Smooth muscle cell (in vitro differentiated cells): ENCODE data around the gene FAM3C. TPM values are rescaled to one million over a fixed set of nuclear protein-coding genes. Genes with fewer than 3 reads are reported as not detected.

Source experiments
- DNase-seq: peaks from one replicate; lab custom pipeline; 2025; ENCODE audit not compliant: unreplicated experiment; lab: John Stamatoyannopoulos, UW
- H2AFZ ChIP-seq: fragments of 200-600 bp; sonication (generic); 2 replicates; pipeline ENCODE4 v1.6.0; 2016; ENCODE audit warnings: antibody characterized with exemption, low read depth, mild to moderate bottlenecking
- H3F3A ChIP-seq: fragments of 200-600 bp; sonication (generic); 2 replicates; pipeline ENCODE4 v1.6.0; 2017; ENCODE audit warnings: antibody characterized with exemption, low read depth
- H3K27ac ChIP-seq: fragments of 200-600 bp; sonication (generic); 2 replicates; pipeline ENCODE4 v1.5.1; 2016; ENCODE audit warnings: low read depth, mild to moderate bottlenecking
- H3K27me3 ChIP-seq: fragments of 200-600 bp; sonication (generic); 2 replicates; pipeline ENCODE4 v1.6.1; 2016; ENCODE audit warnings: low read depth, mild to moderate bottlenecking
- H3K36me3 ChIP-seq: fragments of 200-600 bp; sonication (generic); 2 replicates; pipeline ENCODE4 v1.5.1; 2016; ENCODE audit warnings: low read depth
- H3K4me1 ChIP-seq: fragments of 200-600 bp; sonication (generic); 2 replicates; pipeline ENCODE4 v1.5.1; 2016; ENCODE audit warnings: low read depth
- H3K4me2 ChIP-seq: fragments of 200-600 bp; sonication (generic); 2 replicates; pipeline ENCODE4 v1.6.0; 2016; ENCODE audit warnings: mild to moderate bottlenecking
- H3K4me3 ChIP-seq: fragments of 200-600 bp; sonication (generic); 2 replicates; pipeline ENCODE4 v1.5.1; 2016; ENCODE audit warnings: mild to moderate bottlenecking
- H3K79me2 ChIP-seq: fragments of 200-600 bp; sonication (generic); 2 replicates; pipeline ENCODE4 v1.6.0; 2016; ENCODE audit warnings: low read depth, mild to moderate bottlenecking
- H3K9ac ChIP-seq: fragments of 200-600 bp; sonication (generic); 2 replicates; pipeline ENCODE4 v1.6.0; 2016; ENCODE audit warnings: low read depth
- H3K9me3 ChIP-seq: fragments of 200-600 bp; sonication (generic); replicated peaks from 2 replicates; pipeline ENCODE4 v1.5.1; 2016; ENCODE audit warnings: low read depth
- H4K20me1 ChIP-seq: fragments of 200-600 bp; sonication (generic); 2 replicates; pipeline ENCODE4 v1.6.0; 2016; ENCODE audit warnings: low read depth
- WGBS: methylation state at CpG from one replicate; pipeline ENCODE4 v1.1.7; 2016; ENCODE audit warnings: low lambda C conversion rate; 5-methylcytosine and 5-hydroxymethylcytosine counted together
- polyA plus RNA-seq: library from polyadenylated mRNA; unstranded; fragments of >200 nt; fragmentation: Nextera tagmentation; extraction: Ambion mirVana; gene quantifications from 2 replicates; pipeline ENCODE4 v1.2.1, GENCODE V29; 2016
- total RNA-seq: library from RNA; depleted of rRNA; stranded (reverse); fragments of >200 nt; gene quantifications from 2 replicates; pipeline ENCODE4 v1.2.3, GENCODE V29; 2014
- TF ChIP-seq, protein P1 (sequence below): fragments of 200-600 bp; sonication (generic); IDR thresholded peaks from 2 replicates; pipeline ENCODE4 v1.5.1; 2017; ENCODE audit warnings: borderline replicate concordance, mild to moderate bottlenecking, antibody characterized with exemption; ENCODE audit not compliant: insufficient read depth, poor library complexity, severe bottlenecking

Gene FAM3C
- total and polyA plus RNA-seq, 2 experiments from 2014 or later: 83.9 to 101 TPM

DNA sequence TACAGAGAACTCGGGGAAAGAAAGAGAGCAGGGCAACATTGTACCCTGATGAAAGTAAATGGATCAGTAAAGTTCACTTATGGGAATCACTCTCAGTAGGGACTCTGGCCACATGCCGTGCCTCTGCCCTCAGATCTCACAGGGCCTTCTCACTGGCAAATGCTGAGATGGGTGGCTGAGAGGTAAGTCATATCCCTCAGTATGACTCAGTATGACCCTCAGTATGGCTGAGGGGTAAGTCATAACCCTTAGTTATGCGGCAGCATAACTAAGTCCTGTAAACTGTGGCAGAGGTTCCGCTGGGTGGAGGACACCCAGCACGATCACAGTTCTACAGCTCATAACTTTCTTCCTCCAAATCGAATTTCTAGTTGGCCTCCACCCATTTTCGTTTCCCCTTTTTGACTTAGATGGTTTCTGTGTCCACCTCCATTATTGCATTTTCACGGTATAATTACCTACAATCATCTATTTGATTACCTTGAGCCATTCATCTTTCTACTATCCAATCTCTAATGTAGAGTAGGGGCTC, 93.8 kb downstream of the FAM3C start:
- Histone ChIP-seq H3F3A (no peaks in the 10 kb centered on the region), H3K4me2 (no peak overlapping the region), H2AFZ (no peak overlapping the region)

DNA sequence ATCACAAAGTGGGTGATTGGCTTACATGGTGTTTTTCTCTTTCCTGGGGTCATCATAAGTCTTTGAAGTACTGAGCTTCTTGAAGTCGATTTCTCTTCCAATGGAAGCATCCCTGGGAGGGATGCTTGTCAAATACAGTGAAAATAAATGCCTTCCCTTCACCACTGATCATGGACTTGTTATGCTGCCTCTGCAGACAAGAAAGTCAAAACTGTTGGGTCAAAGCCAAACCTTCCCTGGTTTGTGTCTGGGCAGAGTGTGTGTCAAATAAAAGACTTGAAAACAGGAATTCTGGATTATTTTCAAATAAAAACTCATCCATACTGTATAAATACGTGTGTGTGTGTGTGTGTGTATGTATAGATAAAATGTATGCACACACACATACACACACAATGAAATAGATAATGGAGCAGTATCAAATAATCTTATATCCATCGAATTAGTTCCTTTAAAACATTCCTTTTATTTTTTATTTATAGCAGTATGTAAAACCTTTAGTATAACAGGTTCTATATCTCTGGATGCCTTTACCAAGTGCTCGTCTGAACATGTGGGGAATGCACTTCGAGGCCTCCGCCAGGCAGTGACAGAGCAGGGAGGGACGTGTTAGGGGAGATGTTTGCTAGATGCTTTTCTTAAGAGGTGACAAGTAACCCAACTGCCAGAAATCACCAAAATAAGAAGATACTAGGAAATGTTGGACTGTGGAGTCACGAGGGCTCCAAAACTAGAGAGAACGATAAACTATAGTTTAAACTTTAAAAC, 94.5 kb downstream of the FAM3C start:
- Histone ChIP-seq H3K4me3 (no peak overlapping the region), H3K9ac (no peak overlapping the region), H3K4me2 (no peak overlapping the region), H4K20me1 (no peaks in the 10 kb centered on the region), H2AFZ (no peak overlapping the region), H3K4me1 (no peaks in the 10 kb centered on the region), H3K27ac (no peak overlapping the region), H3K79me2 (no peaks in the 10 kb centered on the region), H3K27me3 (no peaks in the 10 kb centered on the region), H3F3A (no peaks in the 10 kb centered on the region), H3K36me3 (no peaks in the 10 kb centered on the region), H3K9me3 (no peaks in the 10 kb centered on the region)
- TF ChIP-seq, protein P1, sequence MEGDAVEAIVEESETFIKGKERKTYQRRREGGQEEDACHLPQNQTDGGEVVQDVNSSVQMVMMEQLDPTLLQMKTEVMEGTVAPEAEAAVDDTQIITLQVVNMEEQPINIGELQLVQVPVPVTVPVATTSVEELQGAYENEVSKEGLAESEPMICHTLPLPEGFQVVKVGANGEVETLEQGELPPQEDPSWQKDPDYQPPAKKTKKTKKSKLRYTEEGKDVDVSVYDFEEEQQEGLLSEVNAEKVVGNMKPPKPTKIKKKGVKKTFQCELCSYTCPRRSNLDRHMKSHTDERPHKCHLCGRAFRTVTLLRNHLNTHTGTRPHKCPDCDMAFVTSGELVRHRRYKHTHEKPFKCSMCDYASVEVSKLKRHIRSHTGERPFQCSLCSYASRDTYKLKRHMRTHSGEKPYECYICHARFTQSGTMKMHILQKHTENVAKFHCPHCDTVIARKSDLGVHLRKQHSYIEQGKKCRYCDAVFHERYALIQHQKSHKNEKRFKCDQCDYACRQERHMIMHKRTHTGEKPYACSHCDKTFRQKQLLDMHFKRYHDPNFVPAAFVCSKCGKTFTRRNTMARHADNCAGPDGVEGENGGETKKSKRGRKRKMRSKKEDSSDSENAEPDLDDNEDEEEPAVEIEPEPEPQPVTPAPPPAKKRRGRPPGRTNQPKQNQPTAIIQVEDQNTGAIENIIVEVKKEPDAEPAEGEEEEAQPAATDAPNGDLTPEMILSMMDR: no peak
- WGBS: 80% methylated on average over 9 of the region's 9 CpGs
- DNase-seq: no peak

More for the DNA sequence above, 93.8 kb downstream of the FAM3C start:
- Histone ChIP-seq H3K9me3 (no peaks in the 10 kb centered on the region), H3K79me2 (no peaks in the 10 kb centered on the region), H3K27ac (no peak overlapping the region), H3K4me1 (no peaks in the 10 kb centered on the region), H3K4me3 (no peak overlapping the region), H3K9ac (no peak overlapping the region), H3K27me3 (no peaks in the 10 kb centered on the region), H4K20me1 (no peaks in the 10 kb centered on the region), H3K36me3 (no peaks in the 10 kb centered on the region)
- no peak for DNase-seq
- WGBS: 95% methylated on average over 8 of the region's 8 CpGs
- TF ChIP-seq, protein P1: no peak

DNA sequence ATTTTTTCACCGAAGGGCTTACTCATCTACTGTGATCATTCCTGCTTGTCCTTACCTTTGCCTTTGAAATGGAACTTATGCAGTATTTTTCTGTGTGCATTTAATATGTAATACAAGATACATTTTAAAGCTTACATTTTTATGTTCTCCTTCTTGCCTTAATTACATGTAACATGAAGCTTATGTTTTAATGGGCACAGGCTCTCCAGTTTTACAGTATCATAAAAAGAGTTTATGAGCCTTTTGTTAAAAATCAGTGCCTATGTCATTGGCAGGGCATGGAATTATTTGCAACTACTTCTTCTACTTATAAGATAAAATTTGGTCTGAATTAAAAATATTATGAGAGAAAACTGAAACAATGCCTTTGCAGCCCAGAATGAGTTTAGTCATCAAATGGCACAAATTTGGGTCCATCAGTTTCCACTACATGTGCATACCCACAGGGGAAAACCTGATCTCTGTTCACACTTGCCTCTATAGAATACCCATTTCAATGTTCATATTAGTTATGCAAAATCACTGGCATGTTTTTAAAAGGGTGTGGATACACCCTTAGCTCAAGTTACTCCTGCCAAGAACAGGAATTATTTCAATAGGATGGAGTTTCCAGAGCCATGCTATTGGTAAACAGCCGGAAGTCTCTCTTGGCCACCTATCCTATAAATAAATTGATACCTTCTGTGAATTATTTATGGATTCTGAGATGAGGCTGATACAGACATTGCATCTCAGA, 95.3 kb downstream of the FAM3C start:
- Histone ChIP-seq H2AFZ (no peak overlapping the region), H3K9me3 (no peaks in the 10 kb centered on the region), H3K27me3 (no peaks in the 10 kb centered on the region), H3K4me2 (no peak overlapping the region), H4K20me1 (no peaks in the 10 kb centered on the region), H3K27ac (no peak overlapping the region), H3K79me2 (no peaks in the 10 kb centered on the region), H3K4me3 (no peak overlapping the region), H3F3A (no peaks in the 10 kb centered on the region), H3K36me3 (no peaks in the 10 kb centered on the region), H3K4me1 (no peaks in the 10 kb centered on the region), H3K9ac (no peak overlapping the region)
- WGBS: 94% methylated on average over 2 of the region's 2 CpGs
- no peak for DNase-seq
- TF ChIP-seq, protein P1: no peak

Other genes with a start within 250 kb of the FAM3C start
- not detected in 2 replicates for gene WNT16, start 67.3 kb downstream of the FAM3C start, total RNA-seq
- 0.08 and 0.63 TPM in 2 replicates for gene WNT16, start 67.3 kb downstream of the FAM3C start, polyA plus RNA-seq